ENCODE data around the gene CXCL13.

DNA sequence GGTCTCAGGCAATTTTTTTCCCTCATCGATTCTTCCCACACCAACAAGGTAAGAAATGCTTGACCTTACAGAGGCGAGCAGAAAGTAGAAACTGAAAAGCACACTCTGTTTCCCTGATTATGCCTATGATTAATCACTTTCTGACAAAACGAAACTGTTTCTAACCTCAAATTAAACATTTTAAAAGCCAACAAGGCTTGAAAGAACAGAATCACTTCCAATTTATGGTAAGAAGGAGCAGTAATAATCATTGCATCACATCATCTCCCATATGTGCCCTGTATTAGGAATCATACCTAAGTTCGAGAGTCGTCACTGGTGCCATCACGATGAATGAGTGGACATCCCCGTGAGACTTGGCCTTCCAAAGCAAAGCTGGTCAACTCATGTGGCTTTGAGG lies 12.5 kb upstream of the CXCL13 start:
- TF ChIP-seq CTCF (IDR thresholded peaks at IDR 0.05; ENCODE audit: low read depth, low read length, missing input control), result no peak
- no peak for TF ChIP-seq YY1 (IDR thresholded peaks at IDR 0.05)
- TF ChIP-seq JUND (IDR thresholded peaks at IDR 0.05), result no peak
- TF ChIP-seq, protein P1, sequence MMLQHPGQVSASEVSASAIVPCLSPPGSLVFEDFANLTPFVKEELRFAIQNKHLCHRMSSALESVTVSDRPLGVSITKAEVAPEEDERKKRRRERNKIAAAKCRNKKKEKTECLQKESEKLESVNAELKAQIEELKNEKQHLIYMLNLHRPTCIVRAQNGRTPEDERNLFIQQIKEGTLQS (IDR thresholded peaks at IDR 0.05), result no peak
- TF ChIP-seq EGR1 (IDR thresholded peaks at IDR 0.05; ENCODE audit: low read depth in 2 of 2), result no peak
- TF ChIP-seq, protein P2, sequence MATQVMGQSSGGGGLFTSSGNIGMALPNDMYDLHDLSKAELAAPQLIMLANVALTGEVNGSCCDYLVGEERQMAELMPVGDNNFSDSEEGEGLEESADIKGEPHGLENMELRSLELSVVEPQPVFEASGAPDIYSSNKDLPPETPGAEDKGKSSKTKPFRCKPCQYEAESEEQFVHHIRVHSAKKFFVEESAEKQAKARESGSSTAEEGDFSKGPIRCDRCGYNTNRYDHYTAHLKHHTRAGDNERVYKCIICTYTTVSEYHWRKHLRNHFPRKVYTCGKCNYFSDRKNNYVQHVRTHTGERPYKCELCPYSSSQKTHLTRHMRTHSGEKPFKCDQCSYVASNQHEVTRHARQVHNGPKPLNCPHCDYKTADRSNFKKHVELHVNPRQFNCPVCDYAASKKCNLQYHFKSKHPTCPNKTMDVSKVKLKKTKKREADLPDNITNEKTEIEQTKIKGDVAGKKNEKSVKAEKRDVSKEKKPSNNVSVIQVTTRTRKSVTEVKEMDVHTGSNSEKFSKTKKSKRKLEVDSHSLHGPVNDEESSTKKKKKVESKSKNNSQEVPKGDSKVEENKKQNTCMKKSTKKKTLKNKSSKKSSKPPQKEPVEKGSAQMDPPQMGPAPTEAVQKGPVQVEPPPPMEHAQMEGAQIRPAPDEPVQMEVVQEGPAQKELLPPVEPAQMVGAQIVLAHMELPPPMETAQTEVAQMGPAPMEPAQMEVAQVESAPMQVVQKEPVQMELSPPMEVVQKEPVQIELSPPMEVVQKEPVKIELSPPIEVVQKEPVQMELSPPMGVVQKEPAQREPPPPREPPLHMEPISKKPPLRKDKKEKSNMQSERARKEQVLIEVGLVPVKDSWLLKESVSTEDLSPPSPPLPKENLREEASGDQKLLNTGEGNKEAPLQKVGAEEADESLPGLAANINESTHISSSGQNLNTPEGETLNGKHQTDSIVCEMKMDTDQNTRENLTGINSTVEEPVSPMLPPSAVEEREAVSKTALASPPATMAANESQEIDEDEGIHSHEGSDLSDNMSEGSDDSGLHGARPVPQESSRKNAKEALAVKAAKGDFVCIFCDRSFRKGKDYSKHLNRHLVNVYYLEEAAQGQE (IDR thresholded peaks at IDR 0.05), result no peak
- no peak for TF ChIP-seq TAF1 (conservative IDR thresholded peaks at IDR 0.05)
- no peak for TF ChIP-seq RAD21 (IDR thresholded peaks at IDR 0.05)
- no peak for TF ChIP-seq FOXA1 (IDR thresholded peaks at IDR 0.05)
- TF ChIP-seq GABPA (IDR thresholded peaks at IDR 0.05 in 1 of 2, conservative IDR thresholded peaks at IDR 0.05 in 1 of 2), result no peak
- no peak for TF ChIP-seq SP1 (IDR thresholded peaks at IDR 0.05)
- no peak for TF ChIP-seq MAX (IDR thresholded peaks at IDR 0.05)
